Thyroid gland (tissue), 4 donors: ENCODE data around the gene PELI2.

Experiments used
- CTCF ChIP-seq, 6 experiments: fragments of 200-600 bp in 3 of 6; fragments of 450-650 bp in 3 of 6; sonication (generic) in 3 of 6; IDR thresholded peaks; one replicate each; pipeline ENCODE4 v1.5.1; 2016 to 2019; ENCODE audit warnings: antibody characterized with exemption in 6 of 6, mild to moderate bottlenecking in 2 of 6, inconsistent platforms in 1 of 6, moderate library complexity in 1 of 6
- POLR2A ChIP-seq, 2 donors: fragments of 450-650 bp; IDR thresholded peaks; one replicate each; pipeline ENCODE4 v1.6.1; 2017; ENCODE audit warnings: antibody characterized with exemption in 2 of 2, mild to moderate bottlenecking in 2 of 2, moderate library complexity in 1 of 2

GRCh38 chr14:56100556-56100955 is 17.7 kb upstream of the PELI2 start:
- no peak for TF ChIP-seq CTCF (IDR thresholded peaks at IDR 0.05)
- TF ChIP-seq POLR2A (IDR thresholded peaks at IDR 0.05): no peak
